Measurements from ENCODE around the gene KCNH8.

KCNH8 gene

DNA sequence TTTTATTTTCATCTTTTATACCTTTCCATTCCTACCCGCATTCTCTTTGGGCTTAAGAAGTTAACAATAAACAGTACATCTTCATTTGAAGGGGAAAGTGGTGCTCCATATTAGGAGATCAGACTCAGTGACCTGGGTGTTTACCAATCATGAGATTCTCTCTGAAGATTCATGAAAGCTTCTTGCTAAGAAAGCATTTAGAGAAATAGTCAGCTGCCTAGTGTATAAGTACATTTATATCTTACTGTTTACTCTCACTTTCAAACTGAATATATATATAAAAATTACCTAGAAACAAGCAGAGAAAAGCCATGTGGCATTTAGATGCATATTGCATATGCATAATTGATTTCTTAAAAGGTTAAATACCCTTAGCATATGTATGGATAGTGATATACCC lies 100.5 kb downstream of the KCNH8 start:
- DNase-seq (ENCODE audit: low read depth), result no peak
- no peak overlapping the region for H3K4me3 ChIP-seq (replicated peaks; ENCODE audit: low read depth, low read length)
- no peak for TF ChIP-seq CTCF (IDR thresholded peaks at IDR 0.05; ENCODE audit: low read length, missing control alignments)

- TF ChIP-seq CTCF (IDR thresholded peaks at IDR 0.05; ENCODE audit: low read length, missing control alignments), result no peak
- no peak for DNase-seq (ENCODE audit: low read depth)
- H3K4me3 ChIP-seq (replicated peaks; ENCODE audit: low read depth, low read length), result no peak overlapping the region
Measured at GRCh38 chr3:19250959-19251610, 102.8 kb downstream of the KCNH8 start.

- H3K4me3 ChIP-seq (replicated peaks; ENCODE audit: low read depth, low read length), result no peak overlapping the region
- TF ChIP-seq CTCF (IDR thresholded peaks at IDR 0.05; ENCODE audit: low read length, missing control alignments), result no peak
- no peak for DNase-seq (ENCODE audit: low read depth)
Measured at GRCh38 chr3:19254189-19254588, 105.9 kb downstream of the KCNH8 start.

DNA sequence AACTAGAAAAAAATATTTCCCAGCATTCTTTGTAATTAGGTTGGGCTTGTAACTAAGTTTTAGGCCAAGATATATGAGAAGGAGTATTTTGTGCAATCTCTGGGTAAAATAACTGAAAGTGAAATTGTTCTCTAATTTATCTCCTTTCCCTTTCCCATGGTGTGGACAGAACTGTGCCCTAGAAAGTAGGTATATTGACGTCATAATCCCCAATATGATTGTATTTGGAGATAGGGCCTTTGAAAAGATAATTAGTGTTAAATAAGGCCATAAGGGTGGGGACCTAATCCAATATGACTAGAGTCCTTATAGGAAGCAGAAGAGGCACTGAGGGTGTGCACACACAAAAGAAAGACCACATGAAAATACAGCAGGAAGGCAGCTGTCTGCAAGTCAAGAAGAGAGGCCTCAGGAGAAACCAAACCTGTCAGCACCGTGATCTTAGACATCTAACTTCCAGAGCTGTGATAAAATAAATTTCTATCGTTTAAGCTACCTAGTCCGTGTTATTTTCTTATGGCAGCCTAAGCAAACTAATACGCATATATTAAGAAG lies 106.6 kb downstream of the KCNH8 start:
- no peak for DNase-seq (ENCODE audit: low read depth)
- H3K4me3 ChIP-seq (replicated peaks; ENCODE audit: low read depth, low read length), result no peak overlapping the region
- TF ChIP-seq CTCF (IDR thresholded peaks at IDR 0.05; ENCODE audit: low read length, missing control alignments), result no peak

GRCh38 chr3:19256313-19256712 lies 108.0 kb downstream of the KCNH8 start:
- no peak for DNase-seq (ENCODE audit: low read depth)
- H3K4me3 ChIP-seq (replicated peaks; ENCODE audit: low read depth, low read length), result no peak overlapping the region
- no peak for TF ChIP-seq CTCF (IDR thresholded peaks at IDR 0.05; ENCODE audit: low read length, missing control alignments)

GRCh38 chr3:19263606-19264005 lies 115.3 kb downstream of the KCNH8 start:
- no peak overlapping the region for H3K4me3 ChIP-seq (replicated peaks; ENCODE audit: low read depth, low read length)
- DNase-seq (ENCODE audit: low read depth), result no peak
- TF ChIP-seq CTCF (IDR thresholded peaks at IDR 0.05; ENCODE audit: low read length, missing control alignments), result no peak

GRCh38 chr3:19264424-19264823 lies 116.1 kb downstream of the KCNH8 start:
- no peak for DNase-seq (ENCODE audit: low read depth)
- H3K4me3 ChIP-seq (replicated peaks; ENCODE audit: low read depth, low read length), result no peak overlapping the region
- no peak for TF ChIP-seq CTCF (IDR thresholded peaks at IDR 0.05; ENCODE audit: low read length, missing control alignments)
